GM23338 (cell line): ENCODE data around the gene SLC39A13. TPM values are rescaled to one million over a fixed set of nuclear protein-coding genes. Genes with fewer than 3 reads are reported as not detected.
A peak's percentile ranks its signal among the peaks of the same experiment; 100 is the strongest.
"Not testable (repeated sequence)": the region's sequence is repeated elsewhere in the genome, so short reads cannot be mapped to it uniquely, and the experiment has no call there.

Experiments
- ATAC-seq: fragments of 200-7000 bp; cut with Tn5 transposase; 3 replicates; pipeline ENCODE4 v1.9.1; 2020
- DNase-seq: peaks from one replicate; pipeline ENCODE4 v3.0.0-alpha.2; 2015; ENCODE audit warnings: low spot score
- H2AFZ ChIP-seq: fragments of 200-600 bp; sonication (generic); 2 replicates; pipeline ENCODE4 v1.8.0; 2016; ENCODE audit warnings: antibody characterized with exemption, mild to moderate bottlenecking, moderate library complexity
- H3F3A ChIP-seq: fragments of 200-600 bp; sonication (generic); replicated peaks from 2 replicates; pipeline ENCODE4 v1.8.0; 2017; ENCODE audit warnings: antibody characterized with exemption, mixed run types, low read depth
- H3K27ac ChIP-seq: fragments of 200-600 bp; sonication (generic); 2 replicates; pipeline ENCODE4 v1.6.1; 2016; ENCODE audit warnings: low read depth
- H3K27me3 ChIP-seq: fragments of 200-600 bp; sonication (generic); 2 replicates; pipeline ENCODE4 v1.8.0; 2016; ENCODE audit warnings: mild to moderate bottlenecking, mixed run types, moderate library complexity; ENCODE audit not compliant: insufficient read depth
- H3K36me3 ChIP-seq: fragments of 200-600 bp; sonication (generic); 2 replicates; pipeline ENCODE4 v1.8.0; 2016; ENCODE audit warnings: mild to moderate bottlenecking; ENCODE audit not compliant: insufficient read depth
- H3K4me1 ChIP-seq: fragments of 200-600 bp; sonication (generic); 2 replicates; pipeline ENCODE4 v1.8.0; 2016; ENCODE audit warnings: mild to moderate bottlenecking, moderate library complexity; ENCODE audit not compliant: insufficient read depth
- H3K4me2 ChIP-seq: fragments of 200-600 bp; sonication (generic); 2 replicates; pipeline ENCODE4 v1.7.1; 2017; ENCODE audit warnings: mixed run types
- H3K4me3 ChIP-seq: fragments of 200-600 bp; sonication (generic); 2 replicates; pipeline ENCODE4 v1.6.1; 2016; ENCODE audit warnings: mixed run types
- H3K79me2 ChIP-seq: fragments of 200-600 bp; sonication (generic); replicated peaks from 2 replicates; pipeline ENCODE4 v1.8.0; 2017; ENCODE audit warnings: mild to moderate bottlenecking; ENCODE audit not compliant: insufficient read depth
- H3K9me2 ChIP-seq: fragments of 200-600 bp; sonication (generic); 2 replicates; pipeline ENCODE4 v1.8.0; 2017; ENCODE audit not compliant: insufficient read depth
- H4K20me1 ChIP-seq: fragments of 200-600 bp; sonication (generic); replicated peaks from 2 replicates; pipeline ENCODE4 v1.8.0; 2017; ENCODE audit warnings: mild to moderate bottlenecking; ENCODE audit not compliant: insufficient read depth
- H3K27ac Mint-ChIP-seq: 2 replicates; pipeline ENCODE4 v1.8.0; 2020; ENCODE audit warnings: inconsistent platforms, mild to moderate bottlenecking, moderate library complexity, mixed read lengths
- H3K27me3 Mint-ChIP-seq: 3 replicates; pipeline ENCODE4 v1.8.0; 2022; ENCODE audit warnings: low read depth, mild to moderate bottlenecking, moderate library complexity, mixed read lengths, inconsistent platforms; ENCODE audit not compliant: insufficient read depth, poor library complexity
- H3K36me3 Mint-ChIP-seq: 3 replicates; pipeline ENCODE4 v1.8.0; 2021; ENCODE audit warnings: low read depth, mild to moderate bottlenecking, inconsistent platforms, moderate library complexity, mixed read lengths
- H3K4me1 Mint-ChIP-seq: 3 replicates; pipeline ENCODE4 v1.8.0; 2020; ENCODE audit warnings: mild to moderate bottlenecking, inconsistent platforms, mixed read lengths
- H3K4me3 Mint-ChIP-seq: 3 replicates; pipeline ENCODE4 v1.8.0; 2021; ENCODE audit warnings: moderate library complexity, mild to moderate bottlenecking, inconsistent platforms, mixed read lengths
- H3K9me3 Mint-ChIP-seq: 3 replicates; pipeline ENCODE4 v1.8.0; 2020; ENCODE audit warnings: moderate library complexity, mild to moderate bottlenecking, inconsistent platforms, mixed read lengths
- CREB1 ChIP-seq: fragments of 250-450 bp; sonication (Bioruptor Pico); IDR thresholded peaks from 2 replicates; pipeline ENCODE4 v1.5.0; 2020; ENCODE audit warnings: low read depth, mild to moderate bottlenecking, moderate library complexity
- CTCF ChIP-seq, 2 experiments: fragments of 200-600 bp in 1 of 2; sonication (generic) in 1 of 2; conservative IDR thresholded peaks; 2 replicates each; pipeline versions ENCODE4 v1.5.1 to v1.6.1; 2016 to 2017; ENCODE audit warnings: antibody characterized with exemption in 2 of 2, low read depth in 2 of 2, mild to moderate bottlenecking in 2 of 2, moderate library complexity in 1 of 2
- EZH2 ChIP-seq: fragments of 200-600 bp; sonication (generic); IDR thresholded peaks from one replicate; pipeline ENCODE4 v1.8.0; 2017; ENCODE audit warnings: antibody characterized with exemption, mild to moderate bottlenecking, low read depth; ENCODE audit not compliant: unreplicated experiment
- EZH2phosphoT487 ChIP-seq: fragments of 200-600 bp; sonication (generic); IDR thresholded peaks from one replicate; pipeline ENCODE4 v1.8.1; 2018; ENCODE audit warnings: antibody characterized with exemption; ENCODE audit not compliant: unreplicated experiment
- JUNB ChIP-seq: IDR thresholded peaks from one replicate; pipeline ENCODE4 v1.6.1; 2016; ENCODE audit warnings: antibody characterized with exemption; ENCODE audit not compliant: unreplicated experiment
- NANOG ChIP-seq: IDR thresholded peaks from 2 replicates; pipeline ENCODE4 v1.6.1; 2016; ENCODE audit warnings: antibody characterized with exemption, borderline replicate concordance
- POLR2AphosphoS5 ChIP-seq: IDR thresholded peaks from 2 replicates; pipeline ENCODE4 v1.6.1; 2016; ENCODE audit warnings: antibody characterized with exemption, low read depth
- REST ChIP-seq: IDR thresholded peaks from one replicate; pipeline ENCODE4 v1.6.1; 2018; ENCODE audit warnings: antibody characterized with exemption; ENCODE audit not compliant: unreplicated experiment
- STAT1 ChIP-seq: IDR thresholded peaks from one replicate; pipeline ENCODE4 v1.6.1; 2016; ENCODE audit warnings: antibody characterized with exemption; ENCODE audit not compliant: unreplicated experiment
- ZNF114 ChIP-seq: fragments of 250-450 bp; sonication (Bioruptor Pico); IDR thresholded peaks from 2 replicates; pipeline ENCODE4 v1.5.0; 2020; ENCODE audit warnings: mild to moderate bottlenecking, moderate library complexity
- polyA plus RNA-seq: library from polyadenylated mRNA; unstranded; fragments of >200 nt; fragmentation: Nextera tagmentation; extraction: Ambion mirVana; gene quantifications from 2 replicates; pipeline ENCODE4 v1.2.1, GENCODE V29; 2016
- total RNA-seq: library from RNA; depleted of rRNA; stranded (reverse); fragments of >200 nt; shearing (Covaris generic); gene quantifications from 2 replicates; pipeline ENCODE4 v1.2.3, GENCODE V29; 2014

SLC39A13 gene
- total and polyA plus RNA-seq, 2 experiments from 2014 or later: 15.8 to 32.7 TPM

- Mint-ChIP-seq H3K9me3 (peaks cover 4% of the 10 kb centered on the region; the same call in 1 of the 3 replicates), H3K27ac (no peak overlapping the region), H3K4me3 (no peak overlapping the region), H3K4me1 (0 out of 3 replicates have a peak, but pooled peaks cover 2% of the 10 kb centered on the region), H3K27me3 (peaks cover 3% of the 10 kb centered on the region), H3K36me3 (peaks cover 2% of the 10 kb centered on the region; the same call in 1 of the 3 replicates)
- H3K27me3 ChIP-seq: no peaks in the 10 kb centered on the region
- no peaks in the 10 kb centered on the region for H3K9me2 ChIP-seq
- H3K4me1 ChIP-seq: no peaks in the 10 kb centered on the region
- DNase-seq: no peak
- no peaks in the 10 kb centered on the region for H4K20me1 ChIP-seq
- TF ChIP-seq STAT1: no peak
- H3K4me2 ChIP-seq: no peak overlapping the region
- peaks cover 5% of the 10 kb centered on the region; the same call in 1 of the 2 replicates for H3F3A ChIP-seq
- H3K79me2 ChIP-seq: no peaks in the 10 kb centered on the region
- no peak overlapping the region for H3K4me3 ChIP-seq
- ATAC-seq: no peak
- H2AFZ ChIP-seq: no peak overlapping the region
- H3K36me3 ChIP-seq: no peaks in the 10 kb centered on the region
- H3K27ac ChIP-seq: no peak overlapping the region
These were observed 45.0 kb downstream of the SLC39A13 start for GRCh38 chr11:47453365-47453764.

DNA sequence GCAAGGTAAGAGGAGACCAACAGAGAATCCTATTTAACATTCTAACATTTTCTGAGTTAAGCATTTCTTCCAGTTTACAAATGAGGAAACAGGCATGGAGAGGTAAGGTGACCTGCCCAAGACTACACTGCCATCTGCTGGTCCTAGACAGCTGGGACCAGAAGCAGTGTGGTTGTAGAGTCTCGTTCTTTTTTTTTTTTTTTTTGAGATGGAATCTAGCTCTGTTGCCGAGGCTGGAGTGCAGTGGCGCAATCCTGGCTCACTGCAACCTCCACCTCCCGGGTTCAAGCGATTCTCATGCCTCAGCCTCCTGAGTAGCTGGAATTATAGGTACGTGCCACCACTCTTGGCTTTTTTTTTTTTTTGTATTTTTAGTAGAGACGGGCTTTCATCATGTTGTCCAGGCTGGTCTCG, 45.9 kb downstream of the SLC39A13 start:
- TF ChIP-seq CTCF (conservative IDR thresholded peaks at IDR 0.05; ENCODE audit: low read depth in 2 of 2): peak; percentile 87 to 88
- H3K9me3 Mint-ChIP-seq, H3K4me1 Mint-ChIP-seq, H3K4me2 ChIP-seq, H3K4me1 ChIP-seq, H3K36me3 ChIP-seq, H3K4me3 ChIP-seq, H3K9me2 ChIP-seq, H3K27me3 ChIP-seq, H3F3A ChIP-seq, H3K36me3 Mint-ChIP-seq, H3K79me2 ChIP-seq, H3K27me3 Mint-ChIP-seq, H4K20me1 ChIP-seq, H3K27ac ChIP-seq, H2AFZ ChIP-seq, H3K4me3 Mint-ChIP-seq: not testable (repeated sequence)
- ATAC-seq (peak; percentile 91), DNase-seq (peak; percentile 87)
- peak overlapping the region; percentile 67; the same call in 1 of the 2 replicates for H3K27ac Mint-ChIP-seq

GRCh38 chr11:47460571-47461235, 52.3 kb downstream of the SLC39A13 start:
- ATAC-seq (no peak), DNase-seq (no peak)
- Histone ChIP-seq H3K4me1 (peaks cover 7% of the 10 kb centered on the region), H3F3A (peaks cover 5% of the 10 kb centered on the region; the same call in 1 of the 2 replicates), H4K20me1 (peaks cover 11% of the 10 kb centered on the region), H3K4me3 (no peak overlapping the region), H3K9me2 (no peaks in the 10 kb centered on the region), H3K79me2 (peaks cover 15% of the 10 kb centered on the region), H2AFZ (no peak overlapping the region), H3K27me3 (no peaks in the 10 kb centered on the region), H3K36me3 (0 out of 2 replicates have a peak, but pooled peaks cover 9% of the 10 kb centered on the region), H3K4me2 (no peak overlapping the region), H3K27ac (peak overlapping the region; percentile 14; the same call in 1 of the 2 replicates)
- H3K27me3 Mint-ChIP-seq: no peaks in the 10 kb centered on the region
- peaks cover 10% of the 10 kb centered on the region for H3K36me3 Mint-ChIP-seq
- H3K4me3 Mint-ChIP-seq: no peak overlapping the region; the same call in 2 of the 3 replicates
- TF ChIP-seq POLR2AphosphoS5 (no peak), JUNB (no peak), ZNF114 (CRISPR knock-in tag) (no peak), NANOG (no peak), EZH2phosphoT487 (no peak), EZH2 (no peak), CREB1 (no peak), REST (no peak), CTCF (conservative IDR thresholded peaks at IDR 0.05; ENCODE audit: low read depth in 2 of 2) (no peak)
- no peaks in the 10 kb centered on the region for H3K9me3 Mint-ChIP-seq
- peaks cover 9% of the 10 kb centered on the region for H3K4me1 Mint-ChIP-seq
- H3K27ac Mint-ChIP-seq: no peak overlapping the region
